ENCODE data around the gene NPTX1.
A peak's percentile ranks its signal among the peaks of the same experiment; 100 is the strongest.

NPTX1 gene

DNA sequence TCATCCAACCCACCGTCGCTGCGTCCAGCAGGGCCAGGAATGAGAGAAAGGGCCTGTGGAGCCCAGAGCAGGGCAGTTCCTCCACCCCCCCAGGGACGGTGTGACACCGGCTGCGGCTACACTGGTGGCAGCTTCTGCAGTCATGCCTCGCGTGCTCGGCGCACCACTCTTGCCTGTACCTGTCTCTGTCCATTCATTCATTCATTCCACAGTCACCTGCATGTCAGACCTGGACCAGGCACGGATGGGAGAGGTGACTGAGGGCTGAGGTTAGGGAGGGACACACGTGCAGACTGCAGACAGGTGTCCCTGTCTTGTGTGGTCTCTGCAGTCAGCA lies 34.1 kb downstream of the NPTX1 start:
- DNase-seq = no peak

DNA sequence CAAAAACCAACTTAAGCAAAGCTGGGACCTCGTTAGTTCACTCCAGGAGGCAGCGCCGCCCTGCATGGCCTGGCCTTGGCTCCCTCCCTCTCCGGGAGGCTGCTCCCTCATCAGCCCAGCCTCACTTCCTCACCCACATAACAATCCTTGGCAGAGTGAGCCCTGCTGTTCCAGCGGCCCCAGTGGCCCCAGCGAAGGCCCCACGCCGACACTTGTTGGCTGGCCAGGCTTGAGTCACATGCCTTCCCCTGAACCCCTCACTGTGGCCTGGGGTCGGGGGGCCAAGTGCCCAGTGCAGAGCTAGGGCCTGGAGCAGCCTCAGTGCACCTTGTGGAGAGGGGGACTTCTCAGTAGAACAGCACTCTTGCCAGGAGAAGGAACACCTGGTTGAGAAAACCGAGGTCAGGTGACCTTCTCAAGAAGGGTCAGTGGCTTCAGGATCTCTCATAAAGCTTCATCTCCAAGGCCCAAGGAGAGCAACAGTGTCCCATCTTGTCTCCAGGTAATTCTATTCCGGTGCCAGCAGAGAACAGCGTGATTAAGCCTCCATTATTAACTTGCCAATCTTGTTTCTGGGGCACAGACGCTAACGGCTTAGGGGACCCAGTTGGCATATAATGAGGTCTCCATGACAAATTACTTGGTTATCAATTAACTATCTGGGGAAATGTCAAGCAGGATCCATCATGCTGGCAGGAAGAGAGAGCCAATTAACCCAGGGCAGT lies 34.6 kb downstream of the NPTX1 start:
- DNase-seq = no peak

DNA sequence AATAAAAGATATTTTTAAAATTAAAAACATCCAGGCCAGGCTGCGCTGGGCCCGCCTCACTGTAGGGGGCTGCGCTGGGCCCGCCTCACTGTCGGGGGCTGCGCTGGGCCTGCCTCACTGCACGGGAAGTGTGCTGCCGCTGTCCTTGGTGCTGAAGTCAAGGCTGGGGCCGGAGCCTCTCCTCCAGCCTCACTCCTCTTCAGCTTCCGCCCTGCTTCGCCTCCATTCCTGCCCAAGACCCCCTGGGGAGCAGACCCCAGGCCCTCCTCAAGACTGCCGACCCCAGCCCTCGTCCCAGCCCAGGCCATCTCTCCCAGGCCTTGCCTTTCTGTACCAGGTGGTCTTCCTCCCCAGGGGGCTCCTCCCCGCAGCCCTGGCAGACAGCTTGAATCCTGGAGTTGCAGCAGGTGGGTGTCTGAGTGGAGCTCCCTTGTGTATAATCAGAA lies 35.3 kb downstream of the NPTX1 start:
- peak; percentile 51 for DNase-seq

DNA sequence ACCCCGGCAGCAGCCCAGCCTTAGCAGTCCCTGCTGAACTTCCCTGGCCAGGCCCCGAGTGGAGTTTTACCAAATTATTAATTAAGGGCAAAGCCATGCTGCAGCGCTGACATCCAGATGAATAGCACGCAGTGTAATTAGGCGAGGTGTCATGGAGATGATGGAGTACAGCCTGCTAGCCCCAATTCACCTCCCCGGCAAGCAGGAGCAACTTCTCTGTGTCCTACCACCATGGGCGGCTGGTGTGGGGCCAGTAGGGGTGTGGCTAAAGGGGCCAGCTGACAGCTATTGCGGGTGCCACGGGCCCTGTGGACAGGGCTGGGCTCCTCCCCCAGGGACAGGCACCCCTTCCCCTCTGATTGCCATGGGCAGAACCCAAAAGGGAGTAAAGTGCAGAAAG lies 36.9 kb downstream of the NPTX1 start:
- no peak for DNase-seq

DNA sequence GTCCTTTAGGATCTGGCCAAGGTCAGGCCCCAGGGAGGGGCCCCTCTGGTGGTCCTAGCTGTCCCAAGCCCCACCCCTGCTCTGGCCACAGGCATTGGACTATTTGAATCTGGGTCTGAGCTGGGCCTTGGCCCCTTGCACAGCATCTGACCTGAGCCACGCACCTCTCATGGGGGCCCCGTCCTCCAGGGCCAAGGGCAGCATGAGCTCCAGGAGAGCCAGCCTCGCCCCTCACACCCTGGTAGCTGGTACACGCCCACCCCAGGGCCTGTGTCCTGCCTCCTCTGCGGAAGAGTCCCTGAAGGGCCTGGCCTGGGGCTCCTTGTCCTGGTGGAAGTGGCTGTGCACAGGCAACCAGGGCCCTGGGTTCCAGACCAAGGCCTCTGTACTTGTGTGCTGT lies 37.6 kb downstream of the NPTX1 start:
- DNase-seq = no peak

DNA sequence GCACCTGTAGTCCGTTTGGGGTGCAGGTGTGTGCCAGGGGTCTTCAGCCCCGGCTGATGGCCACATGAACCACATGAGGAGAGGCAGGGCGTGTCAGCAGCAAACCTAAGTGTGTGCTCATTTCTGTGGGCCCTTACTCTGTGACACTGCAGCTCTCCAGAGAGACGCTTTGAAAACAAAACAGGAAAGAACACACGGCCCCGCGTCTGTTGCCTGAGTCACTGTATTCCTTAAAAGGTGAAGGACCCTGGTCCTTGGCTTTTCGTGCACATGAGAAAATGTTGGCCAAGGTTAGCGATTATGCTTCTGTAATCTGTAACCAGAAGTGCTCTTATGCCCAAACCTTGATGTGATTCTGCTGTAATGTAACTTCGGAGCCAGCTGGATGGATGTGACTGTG lies 38.9 kb downstream of the NPTX1 start:
- no peak for DNase-seq

DNA sequence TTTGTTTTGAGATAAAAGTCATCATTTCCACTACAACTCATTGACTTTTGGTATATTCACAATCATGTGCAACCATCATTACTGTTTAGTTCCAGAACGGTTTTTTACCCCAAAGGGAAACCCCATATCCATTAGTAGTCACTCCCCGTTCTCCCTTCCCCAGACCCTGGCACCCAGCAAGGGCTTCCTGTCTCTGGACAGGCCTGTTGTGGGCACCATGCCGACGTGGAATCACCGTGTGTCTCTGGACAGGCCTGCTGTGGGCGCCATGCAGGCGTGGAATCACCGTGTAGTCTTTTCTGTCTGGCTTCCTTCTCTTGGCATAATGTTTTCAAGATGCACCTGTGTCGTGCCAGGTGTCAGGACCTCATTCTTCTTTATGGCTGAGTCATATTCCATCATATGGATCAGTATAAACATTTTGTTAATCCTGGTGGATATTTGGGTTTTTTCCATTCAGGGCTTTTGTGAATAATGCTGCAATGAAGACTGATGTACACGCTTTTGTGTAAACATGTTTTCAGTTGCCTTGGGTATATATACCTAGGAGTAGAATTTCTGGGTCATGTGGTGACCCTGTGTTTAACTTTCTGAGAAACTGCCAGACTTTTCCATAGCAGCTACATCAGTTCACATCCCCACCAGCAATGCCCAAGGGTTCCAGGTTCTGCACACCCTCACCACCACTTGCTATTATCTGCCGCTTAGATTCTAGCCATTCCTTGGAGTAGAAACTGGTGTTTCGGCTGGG lies 42.3 kb downstream of the NPTX1 start:
- no peak for DNase-seq

DNA sequence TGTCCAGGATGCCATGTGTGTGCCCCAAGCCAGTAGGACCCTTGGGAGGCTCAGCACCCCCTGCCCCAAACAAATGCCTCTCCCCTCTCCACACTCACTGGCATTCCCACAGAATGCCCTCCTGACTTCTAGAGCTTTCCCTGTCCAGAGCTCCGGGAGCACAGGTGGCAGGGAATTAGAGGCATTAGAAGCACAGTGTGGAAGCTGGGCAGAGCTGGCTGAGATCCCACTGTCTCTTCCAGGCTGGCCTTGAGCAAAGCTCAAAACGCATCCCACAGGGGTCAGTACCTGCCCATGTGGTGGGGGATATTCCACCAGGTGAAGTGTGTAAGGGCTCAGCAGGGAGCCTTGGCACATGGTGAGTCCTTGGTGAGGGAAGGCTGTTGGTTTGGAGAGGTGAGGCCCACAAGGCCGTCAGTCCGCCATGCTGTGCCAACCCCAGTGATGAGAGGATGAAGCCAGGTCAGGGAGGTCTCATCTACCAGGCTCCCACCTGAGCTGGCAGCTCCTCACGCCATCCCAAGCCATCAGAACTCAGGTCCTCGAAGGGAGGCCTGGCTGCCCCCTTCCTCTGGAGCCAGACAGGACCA lies 43.4 kb downstream of the NPTX1 start:
- DNase-seq = no peak

DNA sequence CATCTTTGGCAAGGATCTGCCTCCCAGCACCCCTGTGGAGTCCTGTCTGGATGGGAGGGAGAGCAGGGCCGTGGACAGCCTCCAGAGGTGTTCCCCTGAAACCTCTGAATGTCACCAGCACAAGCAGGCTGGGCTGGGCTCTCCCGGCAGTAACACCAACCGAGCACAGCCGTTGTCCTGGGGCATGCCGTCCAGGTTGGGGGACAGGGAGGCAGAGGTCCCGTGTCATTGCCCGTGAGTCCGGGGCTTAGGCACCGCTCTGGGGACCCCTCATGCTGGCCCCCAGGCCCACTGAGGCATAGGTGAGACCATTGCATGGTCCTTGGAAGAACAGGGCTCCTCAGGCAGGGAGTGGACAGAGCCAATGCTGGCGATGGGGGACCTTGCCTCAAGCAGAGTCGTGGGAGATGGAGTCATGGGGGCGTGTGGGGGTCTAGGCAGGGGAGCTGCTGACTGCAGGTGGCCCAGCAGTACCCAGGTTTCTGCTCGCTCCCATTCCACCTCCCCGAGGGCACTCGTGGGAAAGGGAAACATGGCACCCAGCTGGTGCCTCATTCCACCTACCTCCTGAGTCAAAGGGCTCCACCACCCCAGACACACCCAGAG lies 44.0 kb downstream of the NPTX1 start:
- no peak for DNase-seq

DNA sequence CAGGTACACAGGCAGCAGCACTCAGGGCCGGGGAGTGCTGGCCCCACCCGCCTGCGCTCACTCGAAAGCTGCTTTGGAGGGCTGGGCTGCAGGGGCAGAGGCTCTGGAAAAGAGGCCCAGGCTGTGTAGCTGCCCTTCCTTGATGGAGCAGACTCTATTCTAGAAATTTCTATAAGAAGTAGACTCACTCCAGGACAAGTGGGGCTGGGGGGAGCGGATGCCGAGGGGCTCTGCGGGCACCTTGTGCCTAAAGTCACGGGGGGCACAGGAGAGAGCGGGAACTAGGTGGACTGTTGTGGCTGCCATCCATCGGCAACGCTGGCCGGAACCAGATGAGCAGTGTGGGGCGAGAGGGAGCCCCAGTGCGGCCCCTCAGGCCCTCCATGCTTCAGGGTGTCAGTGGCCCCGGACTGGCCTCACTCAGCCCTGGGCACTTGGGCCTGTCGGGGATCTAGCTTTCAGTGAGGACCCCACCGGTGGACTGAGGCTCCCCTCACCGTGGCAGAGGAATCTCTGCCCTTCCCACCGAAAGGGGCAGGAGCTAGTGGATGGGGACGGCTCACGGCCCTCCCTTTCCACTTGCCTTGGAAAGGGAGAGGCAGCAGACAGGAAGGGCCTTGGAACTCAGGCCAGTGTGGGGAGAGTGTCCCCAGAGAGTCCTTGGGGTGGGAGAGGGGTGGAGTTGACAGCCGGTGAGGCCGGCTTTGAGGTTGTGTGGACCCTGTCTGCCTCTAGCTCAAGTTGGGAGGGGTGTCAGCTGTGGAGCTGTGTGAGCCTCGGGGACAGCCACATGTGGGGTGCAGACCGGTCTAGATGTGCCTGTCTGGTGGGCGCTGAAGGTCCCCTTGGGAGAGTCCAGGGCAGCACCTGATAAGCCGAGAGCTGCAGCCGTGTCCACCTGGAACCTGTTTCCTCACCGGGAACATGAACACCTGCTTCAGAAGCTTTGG lies 44.9 kb downstream of the NPTX1 start:
- no peak for DNase-seq

DNA sequence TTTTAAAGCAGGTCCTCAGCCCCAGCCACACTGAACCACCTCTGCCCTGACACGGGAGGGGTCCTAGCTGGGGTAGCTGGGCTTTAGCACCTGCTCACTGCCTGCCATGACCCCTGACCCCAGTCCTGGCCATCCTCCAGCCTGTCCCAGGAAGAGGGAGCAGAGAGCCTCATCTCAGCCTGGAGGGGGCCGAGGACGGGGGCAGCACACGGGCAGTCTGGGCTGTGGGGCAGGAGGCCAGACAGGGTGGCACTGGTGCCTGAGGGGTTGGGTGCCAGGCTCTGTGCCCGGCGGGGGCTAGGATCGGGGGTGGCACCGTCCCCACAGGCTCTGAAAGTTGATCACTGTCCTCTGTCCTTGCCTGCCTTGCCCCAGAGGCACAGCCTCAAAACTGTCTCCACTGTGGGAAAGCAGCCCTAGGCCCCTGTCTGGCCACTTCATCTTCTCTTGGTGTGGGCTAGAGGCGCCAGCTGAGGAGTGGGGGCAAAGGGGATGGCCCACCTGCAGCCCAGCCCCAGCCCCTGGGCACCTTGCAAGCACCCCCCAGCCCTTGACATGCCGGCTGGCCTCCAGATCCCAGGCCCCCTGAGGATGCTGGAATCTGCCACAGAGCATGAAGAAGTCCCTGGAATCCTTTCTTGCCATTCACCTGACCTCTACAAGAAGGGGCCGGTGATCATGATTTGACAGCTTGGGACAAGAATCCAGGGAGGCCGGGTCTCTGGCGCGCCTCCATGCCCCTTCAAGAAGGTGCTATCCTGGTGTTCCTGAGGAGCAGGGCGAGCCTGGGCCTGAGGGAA lies 45.8 kb downstream of the NPTX1 start:
- no peak for DNase-seq

DNA sequence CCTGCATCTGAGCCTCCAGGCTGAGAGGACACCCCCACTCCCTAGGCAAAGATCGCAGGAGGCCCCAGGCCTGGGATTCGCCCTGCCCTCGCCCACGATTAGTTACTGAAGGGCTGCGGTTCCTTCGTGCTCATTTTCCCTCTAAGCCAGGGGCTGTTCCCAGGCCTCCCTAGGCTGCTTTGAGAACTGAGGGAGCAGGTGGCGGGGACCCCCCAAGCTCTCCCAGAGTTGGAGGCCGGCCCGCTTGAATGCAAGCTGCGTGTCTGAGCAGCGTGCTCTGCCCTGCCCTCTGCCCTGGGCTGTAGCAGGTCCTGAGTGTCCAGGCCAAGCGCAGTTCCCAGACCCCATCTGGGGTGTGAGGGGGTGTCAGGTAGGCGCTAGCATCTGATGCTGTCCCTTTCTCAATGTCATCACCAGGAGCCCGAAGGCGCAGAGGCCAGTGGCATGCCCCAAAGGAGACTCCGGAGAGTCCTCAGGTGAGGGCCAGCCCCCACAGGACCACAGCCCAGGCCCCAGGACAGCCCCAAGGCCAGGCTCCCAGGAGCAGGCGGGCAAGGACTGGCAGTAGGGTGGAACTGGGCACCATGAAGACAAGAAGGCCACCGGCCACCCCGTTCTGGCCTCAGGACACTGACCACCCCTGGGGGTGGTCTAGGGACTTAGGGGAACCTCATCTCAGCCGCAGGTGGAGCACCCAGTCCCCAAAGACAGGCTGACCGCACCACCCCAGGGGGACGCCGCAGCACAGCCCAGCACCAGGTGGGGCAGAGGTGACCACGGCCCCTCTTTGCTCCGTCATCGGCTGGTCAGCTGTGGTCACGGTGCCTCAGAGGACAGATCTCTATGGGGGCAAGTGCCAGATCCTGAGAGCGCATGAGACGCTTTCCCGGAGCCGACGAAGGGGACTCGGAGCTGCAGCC lies 46.8 kb downstream of the NPTX1 start:
- no peak for DNase-seq

DNA sequence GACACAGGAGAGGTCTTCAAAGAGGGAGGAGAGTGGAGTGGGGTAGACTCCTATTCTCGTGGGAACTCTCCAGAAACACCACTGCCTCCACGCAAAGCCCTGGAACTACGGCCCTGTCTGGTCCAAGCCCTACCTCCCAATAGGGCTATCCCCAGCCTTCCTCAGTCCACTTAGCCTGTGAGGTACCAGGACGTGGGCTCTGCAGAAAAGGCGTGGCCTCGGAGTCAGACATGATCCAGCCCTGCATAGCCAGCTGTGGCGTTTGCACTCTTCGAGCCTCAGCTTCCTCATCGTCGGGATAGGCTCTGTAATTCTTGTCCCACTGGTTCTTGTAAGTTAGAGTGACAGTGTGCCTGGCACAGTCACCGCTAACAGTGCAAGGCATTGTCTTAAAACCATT lies 47.6 kb downstream of the NPTX1 start:
- no peak for DNase-seq

DNA sequence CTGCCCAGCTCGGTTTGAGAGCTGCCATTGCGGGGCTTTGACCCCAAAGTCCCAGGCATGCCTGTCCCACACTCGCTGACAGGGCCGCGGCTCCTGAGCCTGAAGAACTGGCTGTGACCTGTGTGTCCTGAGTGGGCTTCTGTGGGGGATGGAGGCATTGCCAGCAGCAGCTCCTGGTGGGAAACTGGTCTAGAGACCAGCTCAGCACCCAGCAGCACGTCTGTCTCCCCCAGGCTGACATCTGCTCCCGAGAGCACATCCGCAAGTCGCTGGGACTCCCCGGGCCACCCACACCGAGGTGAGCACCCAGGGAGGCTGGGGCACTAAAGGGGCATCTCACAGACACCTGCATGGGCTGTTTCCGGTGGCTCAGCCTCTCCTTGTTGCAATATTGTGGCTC lies 48.0 kb downstream of the NPTX1 start:
- DNase-seq = no peak

DNA sequence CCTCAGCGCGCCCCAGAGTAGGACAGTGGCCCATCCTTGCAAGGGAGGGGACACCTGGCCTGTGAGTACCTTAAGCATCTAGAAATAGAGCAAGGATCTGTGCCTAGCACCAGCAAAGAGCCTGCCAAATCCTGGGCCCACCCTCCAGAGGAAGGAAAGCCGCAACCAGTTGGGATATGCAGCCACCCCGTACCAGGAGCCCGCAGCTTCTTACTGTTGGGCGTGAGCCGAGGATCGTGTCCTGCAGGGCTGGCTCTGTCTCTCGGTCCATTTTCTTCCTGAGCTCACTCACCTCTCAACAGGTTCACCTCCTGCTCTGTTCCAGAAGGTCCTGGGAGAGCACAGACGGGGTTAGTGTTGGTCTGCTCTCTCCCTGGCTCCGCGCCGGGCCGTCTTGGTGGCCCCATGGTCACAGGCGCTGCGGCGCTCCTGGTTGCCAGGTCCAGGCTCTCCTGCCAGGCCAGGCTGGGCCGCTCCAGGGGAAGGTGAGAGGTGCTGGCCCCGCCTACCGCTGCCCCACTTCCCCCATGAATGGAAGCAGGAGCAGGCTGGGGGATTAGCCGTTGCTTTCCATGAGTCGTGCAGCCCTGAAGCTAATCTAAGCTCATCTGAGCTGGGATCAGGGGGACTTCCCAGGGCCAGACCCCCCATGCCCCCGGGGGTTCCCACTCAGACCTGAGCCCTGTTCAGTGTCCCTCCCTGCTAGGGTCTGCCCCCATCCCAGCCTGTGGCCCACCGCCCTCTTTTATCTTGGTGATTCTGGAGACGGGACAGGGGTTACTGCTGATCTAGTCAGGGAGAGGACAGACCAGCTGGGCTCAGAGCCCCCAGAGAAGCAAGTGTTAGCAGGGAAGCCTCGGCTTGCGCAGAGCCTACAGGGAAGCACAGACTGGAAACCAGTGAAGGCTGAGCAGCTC lies 48.8 kb downstream of the NPTX1 start:
- no peak for DNase-seq

DNA sequence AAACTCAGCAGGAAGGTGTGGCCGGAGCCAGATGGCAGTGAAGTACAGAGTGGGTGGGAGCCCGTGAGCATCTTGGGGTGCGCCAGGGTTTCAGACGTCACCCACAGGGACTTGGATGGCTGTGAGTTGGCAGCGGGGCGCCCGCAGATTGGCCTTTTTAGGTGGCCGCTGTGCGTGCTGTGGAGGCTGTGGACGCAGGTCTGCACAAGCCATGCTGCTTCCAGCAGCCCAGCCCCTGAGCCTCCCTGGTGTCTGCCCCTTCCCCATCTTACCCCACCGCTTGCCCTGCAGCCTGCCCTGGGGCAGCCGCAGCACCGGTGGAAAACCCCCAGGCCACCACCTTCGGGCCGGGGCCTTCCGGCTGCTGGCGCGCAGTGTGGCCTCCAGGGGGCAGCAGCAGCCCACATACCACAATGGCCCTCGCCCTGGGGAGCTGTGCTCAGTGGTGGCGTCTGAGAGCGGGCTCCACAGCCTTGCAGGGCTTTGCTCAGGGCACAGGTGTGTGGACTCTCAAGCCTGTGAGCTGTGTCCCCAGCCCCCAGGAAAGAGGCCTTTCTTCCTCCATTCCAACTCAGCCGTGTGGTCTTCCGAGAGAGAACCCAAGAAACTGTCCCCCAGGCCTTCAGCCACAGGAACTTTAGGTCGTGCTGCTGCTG lies 49.6 kb downstream of the NPTX1 start:
- peak; percentile 92 for DNase-seq

DNA sequence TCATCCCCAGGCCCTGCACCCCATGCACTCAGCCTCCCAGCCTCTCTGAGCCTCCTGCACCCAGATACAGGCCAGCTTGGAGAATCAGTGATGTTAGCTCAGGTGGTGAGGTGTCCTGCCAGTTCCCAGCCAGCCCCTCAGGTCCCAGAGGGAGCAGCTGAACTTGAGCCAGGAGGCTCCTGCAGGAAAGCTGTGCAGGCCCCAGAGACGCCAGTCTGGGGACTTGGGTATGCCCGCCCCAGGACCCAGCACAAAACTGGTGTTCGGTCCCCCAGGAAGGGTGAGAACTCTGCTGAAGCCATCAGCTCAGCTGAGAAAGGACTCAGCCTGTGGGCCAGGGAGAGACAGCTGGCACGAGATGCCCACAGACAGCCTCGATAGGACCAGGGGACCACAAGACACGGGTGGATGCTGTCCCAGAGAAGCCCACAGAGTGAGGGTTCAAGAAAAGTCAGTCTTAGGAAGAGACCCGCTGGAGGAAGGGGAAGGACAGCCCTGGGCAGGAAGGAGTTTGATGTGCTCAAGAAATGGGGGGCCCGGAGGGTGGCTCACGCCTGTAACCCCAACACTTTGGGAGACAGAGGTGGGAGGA lies 50.5 kb downstream of the NPTX1 start:
- no peak for DNase-seq
